Stimulated activated CD4-positive, alpha-beta T cell treated with anti-CD3 and anti-CD28 coated beads, Interleukin-1b, Interleukin-23, amount 100 ng/mL, for 48 hours (primary cell): ENCODE results near the gene CIP2A.

Source experiments
- DNase-seq: peaks from one replicate; pipeline ENCODE4 v3.0.0-alpha.2; 2020

Gene CIP2A

GRCh38 chr3:108555966-108556581, 33.2 kb downstream of the CIP2A start:
- no peak for DNase-seq

GRCh38 chr3:108554913-108555571, 34.2 kb downstream of the CIP2A start:
- no peak for DNase-seq

- no peak for DNase-seq
Observed at GRCh38 chr3:108554229-108554628, 35.0 kb downstream of the CIP2A start.

- DNase-seq, result no peak
Observed at GRCh38 chr3:108552267-108553159, 36.7 kb downstream of the CIP2A start.

GRCh38 chr3:108548886-108549285, 40.4 kb downstream of the CIP2A start:
- DNase-seq, result no peak

- DNase-seq, result no peak
Observed at GRCh38 chr3:108548304-108548703, 40.9 kb downstream of the CIP2A start.

GRCh38 chr3:108546692-108547091, 42.5 kb downstream of the CIP2A start:
- DNase-seq, result no peak

GRCh38 chr3:108546247-108546646, 43.0 kb downstream of the CIP2A start:
- no peak for DNase-seq

GRCh38 chr3:108538083-108538482, 51.2 kb downstream of the CIP2A start:
- no peak for DNase-seq

GRCh38 chr3:108528459-108529252, 60.6 kb downstream of the CIP2A start:
- no peak for DNase-seq

- no peak for DNase-seq
Observed at GRCh38 chr3:108527817-108528216, 61.4 kb downstream of the CIP2A start.

GRCh38 chr3:108527109-108527508, 62.1 kb downstream of the CIP2A start:
- DNase-seq, result no peak

GRCh38 chr3:108525971-108526370, 63.3 kb downstream of the CIP2A start:
- DNase-seq, result no peak

GRCh38 chr3:108525256-108525655, 64.0 kb downstream of the CIP2A start:
- no peak for DNase-seq

- no peak for DNase-seq
Observed at GRCh38 chr3:108524537-108524936, 64.7 kb downstream of the CIP2A start.

GRCh38 chr3:108518895-108519294, 70.3 kb downstream of the CIP2A start:
- no peak for DNase-seq

GRCh38 chr3:108516881-108517280, 72.4 kb downstream of the CIP2A start:
- DNase-seq, result no peak

- DNase-seq, result no peak
Observed at GRCh38 chr3:108513961-108514360, 75.3 kb downstream of the CIP2A start.

GRCh38 chr3:108512671-108513070, 76.6 kb downstream of the CIP2A start:
- DNase-seq, result no peak

- DNase-seq, result no peak
Observed at GRCh38 chr3:108511490-108511889, 77.7 kb downstream of the CIP2A start.

- DNase-seq, result no peak
Observed at GRCh38 chr3:108511055-108511454, 78.2 kb downstream of the CIP2A start.

GRCh38 chr3:108510496-108510895, 78.7 kb downstream of the CIP2A start, which contains the start of gene MYH15:
Gene MYH15, minus strand, starts transcription at chr3:108510596. Its CDS starts 66 bp downstream, at chr3:108510530.
- no peak for DNase-seq

GRCh38 chr3:108509871-108510270, 79.4 kb downstream of the CIP2A start:
- DNase-seq, result no peak
